HCT116 (cell line): ENCODE measurements around the gene ZNF282.

ENCODE experiments used
- ATF3 ChIP-seq: IDR thresholded peaks from 2 replicates; pipeline ENCODE4 v1.6.1; 2012
- CBX3 ChIP-seq: IDR thresholded peaks from 2 replicates; pipeline ENCODE4 v1.6.1; 2012; ENCODE audit warnings: low read depth
- CEBPB ChIP-seq: IDR thresholded peaks from 2 replicates; pipeline ENCODE4 v1.6.1; 2012; ENCODE audit warnings: low read depth
- CTCF ChIP-seq, 3 experiments: fragments of 200-600 bp in 1 of 3; sonication (generic) in 1 of 3; IDR thresholded peaks in 2 of 3; conservative IDR thresholded peaks in 1 of 3; 2 replicates each; pipeline ENCODE4 v1.5.1; 2012 to 2017; ENCODE audit warnings: low read depth in 2 of 3, low read length in 2 of 3, antibody characterized with exemption in 1 of 3, borderline replicate concordance in 1 of 3, control low read depth in 1 of 3, mild to moderate bottlenecking in 1 of 3, mixed read lengths in 1 of 3, mixed run types in 1 of 3, moderate library complexity in 1 of 3; ENCODE audit not compliant: insufficient read depth in 1 of 3
- EZH2 ChIP-seq: fragments of 200-600 bp; sonication (generic); IDR thresholded peaks from 2 replicates; pipeline ENCODE4 v1.6.1; 2017; ENCODE audit warnings: antibody characterized with exemption, mixed run types
- MAX ChIP-seq: IDR thresholded peaks from 2 replicates; pipeline ENCODE4 v1.6.1; 2012
- POLR2A ChIP-seq: IDR thresholded peaks from 2 replicates; pipeline ENCODE4 v1.7.0; 2011; ENCODE audit warnings: borderline replicate concordance; ENCODE audit not compliant: insufficient read depth, insufficient read length; ENCODE audit errors: extremely low read depth
- POLR2AphosphoS5 ChIP-seq: IDR thresholded peaks from 2 replicates; pipeline ENCODE4 v1.6.1; 2011; ENCODE audit warnings: mild to moderate bottlenecking, low read depth, low read length, moderate library complexity
- RAD21 ChIP-seq: IDR thresholded peaks from 2 replicates; pipeline ENCODE4 v1.6.1; 2012; ENCODE audit warnings: low read depth, mild to moderate bottlenecking
- REST ChIP-seq: IDR thresholded peaks from 2 replicates; pipeline ENCODE4 v1.6.1; 2012; ENCODE audit warnings: low read depth
- SIN3A ChIP-seq: IDR thresholded peaks from 2 replicates; pipeline ENCODE4 v1.6.1; 2012; ENCODE audit warnings: low read depth
- ZBTB33 ChIP-seq: IDR thresholded peaks from 2 replicates; pipeline ENCODE4 v1.6.1; 2011; ENCODE audit warnings: mild to moderate bottlenecking, low read length, moderate library complexity; ENCODE audit not compliant: insufficient replicate concordance; ENCODE audit errors: extremely low read depth
- ZNF274 ChIP-seq: fragments of 200-500 bp; sonication (Bioruptor generic); IDR thresholded peaks from 2 replicates; pipeline ENCODE4 v1.6.1; 2014; ENCODE audit warnings: mild to moderate bottlenecking, low read depth, low read length, inconsistent platforms

GRCh38 chr7:149188637-149189259 is 6.6 kb upstream of the ZNF282 start:
- TF ChIP-seq CTCF (IDR thresholded peaks at IDR 0.05 in 2 of 3, conservative IDR thresholded peaks at IDR 0.05 in 1 of 3; ENCODE audit: borderline replicate concordance in 1 of 3, insufficient read depth in 1 of 3, low read depth in 2 of 3, low read length in 2 of 3) (no peak), MAX (no peak), POLR2A (no peak), RAD21 (no peak), ZNF274 (no peak), POLR2AphosphoS5 (no peak), REST (no peak), CBX3 (no peak), EZH2 (no peak), CEBPB (no peak), ATF3 (no peak), SIN3A (no peak), ZBTB33 (no peak)
